Endothelial cell (in vitro differentiated cells): ENCODE results near the gene TATDN2. TPM values are rescaled to one million over a fixed set of nuclear protein-coding genes. Genes with fewer than 3 reads are reported as not detected.
A peak's percentile ranks its signal among the peaks of the same experiment; 100 is the strongest.

Source experiments
- DNase-seq: peaks from one replicate; pipeline ENCODE4 v3.0.0; 2021; ENCODE audit warnings: low spot score
- H3K27ac Mint-ChIP-seq: one replicate; pipeline ENCODE4 v1.8.0; 2021; ENCODE audit warnings: mixed read lengths, inconsistent platforms; ENCODE audit not compliant: unreplicated experiment
- H3K27me3 Mint-ChIP-seq: one replicate; pipeline ENCODE4 v1.8.0; 2021; ENCODE audit warnings: mild to moderate bottlenecking, moderate library complexity, mixed read lengths, inconsistent platforms; ENCODE audit not compliant: unreplicated experiment
- H3K36me3 Mint-ChIP-seq: one replicate; pipeline ENCODE4 v1.8.0; 2021; ENCODE audit warnings: mild to moderate bottlenecking, low read depth, mixed read lengths, inconsistent platforms; ENCODE audit not compliant: unreplicated experiment
- H3K4me1 Mint-ChIP-seq: one replicate; pipeline ENCODE4 v1.8.0; 2021; ENCODE audit warnings: mild to moderate bottlenecking, mixed read lengths, inconsistent platforms; ENCODE audit not compliant: unreplicated experiment
- H3K4me3 Mint-ChIP-seq: one replicate; pipeline ENCODE4 v1.8.0; 2021; ENCODE audit warnings: mild to moderate bottlenecking, mixed read lengths, inconsistent platforms; ENCODE audit not compliant: unreplicated experiment
- H3K9me3 Mint-ChIP-seq: one replicate; pipeline ENCODE4 v1.8.0; 2021; ENCODE audit warnings: mixed read lengths, inconsistent platforms; ENCODE audit not compliant: unreplicated experiment
- total RNA-seq: library from RNA; stranded (reverse); fragmentation: NEBNext Ultra II Directional; extraction: Animal tissue kit (Norgen Biotek cat#: 25700); gene quantifications from one replicate; pipeline ENCODE4 v1.2.1, GENCODE V29; 2021; ENCODE audit not compliant: unreplicated experiment
- TF ChIP-seq, protein P1 (sequence below): fragments of 200-600 bp; sonication (generic); IDR thresholded peaks from one replicate; pipeline ENCODE4 v1.5.0; 2021; ENCODE audit warnings: antibody characterized with exemption; ENCODE audit not compliant: unreplicated experiment

TATDN2 gene
- total RNA-seq, 1 donor from 2014 or later, result 41.2 TPM

DNA sequence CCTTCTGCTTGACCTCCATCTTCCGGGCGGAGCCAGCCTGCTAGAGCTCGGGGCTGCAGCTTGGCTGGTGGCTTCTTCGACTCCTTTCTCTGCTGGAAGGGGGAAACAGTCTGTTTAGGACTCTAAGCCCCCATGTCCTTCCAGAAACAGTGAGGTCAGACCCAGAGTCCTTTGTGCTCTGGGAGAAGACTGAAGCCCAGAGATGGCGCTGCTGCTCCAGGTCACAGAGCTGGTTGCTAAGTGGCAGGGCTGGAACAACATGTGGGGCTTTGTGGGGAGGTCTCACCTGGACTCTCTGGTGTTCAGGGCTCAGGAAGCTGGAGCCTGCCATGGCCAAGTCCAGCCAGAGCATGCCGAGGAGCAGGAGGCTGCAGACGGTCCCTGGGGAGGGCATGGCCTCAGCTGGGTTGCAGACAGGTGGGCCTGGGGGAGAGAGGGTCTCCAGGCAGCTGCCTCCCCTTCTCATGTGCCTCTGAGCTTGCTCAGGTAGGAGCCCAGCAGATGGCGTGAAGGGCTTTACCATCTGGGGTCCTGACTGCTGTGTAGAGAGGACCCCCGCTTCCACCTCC is 41.6 kb downstream of the TATDN2 start:
- H3K4me3 Mint-ChIP-seq, result no peak overlapping the region
- H3K4me1 Mint-ChIP-seq, result peaks cover 29% of the 10 kb centered on the region
- peaks cover 6% of the 10 kb centered on the region for H3K27me3 Mint-ChIP-seq
- peaks cover 15% of the 10 kb centered on the region for H3K36me3 Mint-ChIP-seq
- no peak overlapping the region for H3K27ac Mint-ChIP-seq
- no peaks in the 10 kb centered on the region for H3K9me3 Mint-ChIP-seq
- TF ChIP-seq, protein P1, sequence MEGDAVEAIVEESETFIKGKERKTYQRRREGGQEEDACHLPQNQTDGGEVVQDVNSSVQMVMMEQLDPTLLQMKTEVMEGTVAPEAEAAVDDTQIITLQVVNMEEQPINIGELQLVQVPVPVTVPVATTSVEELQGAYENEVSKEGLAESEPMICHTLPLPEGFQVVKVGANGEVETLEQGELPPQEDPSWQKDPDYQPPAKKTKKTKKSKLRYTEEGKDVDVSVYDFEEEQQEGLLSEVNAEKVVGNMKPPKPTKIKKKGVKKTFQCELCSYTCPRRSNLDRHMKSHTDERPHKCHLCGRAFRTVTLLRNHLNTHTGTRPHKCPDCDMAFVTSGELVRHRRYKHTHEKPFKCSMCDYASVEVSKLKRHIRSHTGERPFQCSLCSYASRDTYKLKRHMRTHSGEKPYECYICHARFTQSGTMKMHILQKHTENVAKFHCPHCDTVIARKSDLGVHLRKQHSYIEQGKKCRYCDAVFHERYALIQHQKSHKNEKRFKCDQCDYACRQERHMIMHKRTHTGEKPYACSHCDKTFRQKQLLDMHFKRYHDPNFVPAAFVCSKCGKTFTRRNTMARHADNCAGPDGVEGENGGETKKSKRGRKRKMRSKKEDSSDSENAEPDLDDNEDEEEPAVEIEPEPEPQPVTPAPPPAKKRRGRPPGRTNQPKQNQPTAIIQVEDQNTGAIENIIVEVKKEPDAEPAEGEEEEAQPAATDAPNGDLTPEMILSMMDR, result no peak
- no peak for DNase-seq

DNA sequence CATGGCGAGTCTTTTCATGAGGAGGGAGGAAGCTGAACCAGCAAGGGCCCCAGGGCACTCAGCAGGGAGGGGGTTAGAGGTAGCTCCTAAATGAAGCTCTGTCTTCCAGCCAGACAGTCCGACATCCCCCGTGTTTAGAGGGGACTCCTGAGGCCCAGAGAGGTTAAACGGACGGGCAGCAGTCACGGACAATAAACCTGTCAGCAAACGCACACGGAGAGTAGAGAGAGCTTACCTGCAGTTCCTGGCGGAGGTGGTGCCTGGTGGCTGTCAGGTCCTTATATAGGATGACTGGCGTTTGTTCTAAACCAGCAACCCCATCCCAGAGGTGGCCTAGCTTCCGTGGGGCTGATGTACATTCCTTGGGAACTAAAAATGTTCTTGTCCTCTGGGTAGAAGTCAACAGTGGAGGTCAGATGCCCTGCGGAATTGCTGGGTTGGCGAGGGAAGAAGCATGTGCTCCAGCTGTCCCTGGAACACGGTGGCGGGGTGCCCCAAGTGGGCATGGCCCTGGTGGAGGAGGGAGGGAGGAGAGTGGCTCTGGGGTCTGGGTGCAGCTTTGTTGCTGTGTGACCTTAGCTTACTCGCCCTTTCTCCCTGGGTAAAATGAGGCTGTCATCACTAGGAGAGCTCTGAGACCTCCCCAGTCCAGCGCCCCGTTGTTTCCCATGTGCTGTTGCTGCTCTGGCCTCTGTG is 42.4 kb downstream of the TATDN2 start:
- TF ChIP-seq, protein P1, result no peak
- Mint-ChIP-seq H3K36me3 (peaks cover 15% of the 10 kb centered on the region), H3K9me3 (no peaks in the 10 kb centered on the region), H3K4me3 (no peak overlapping the region), H3K27ac (no peak overlapping the region), H3K4me1 (peaks cover 23% of the 10 kb centered on the region), H3K27me3 (peaks cover 6% of the 10 kb centered on the region)
- no peak for DNase-seq

DNA sequence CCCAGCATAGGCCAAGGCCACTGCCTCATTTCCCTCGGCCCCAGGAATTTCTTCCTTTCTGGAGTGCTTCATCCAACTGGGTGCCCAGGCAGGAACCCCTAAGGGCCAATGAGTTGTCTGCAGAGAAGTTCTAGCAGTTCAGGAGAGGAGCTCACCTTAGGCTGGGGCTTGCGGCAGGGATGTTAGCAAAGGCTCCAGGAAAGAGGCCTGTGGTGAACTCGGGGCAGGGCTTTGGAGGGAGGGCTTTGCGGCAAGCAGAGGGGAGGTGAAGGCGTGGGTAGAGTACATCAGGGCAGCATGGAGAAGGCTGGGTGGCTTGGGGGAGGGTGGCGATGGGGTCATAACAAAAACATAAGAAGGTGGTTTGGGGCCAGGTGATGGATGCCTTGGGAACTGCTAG is 43.4 kb downstream of the TATDN2 start:
- DNase-seq, result no peak
- Mint-ChIP-seq H3K27ac (no peak overlapping the region), H3K27me3 (peaks cover 4% of the 10 kb centered on the region), H3K36me3 (peaks cover 14% of the 10 kb centered on the region), H3K4me1 (peaks cover 20% of the 10 kb centered on the region), H3K4me3 (no peak overlapping the region), H3K9me3 (no peaks in the 10 kb centered on the region)
- TF ChIP-seq, protein P1, result no peak

DNA sequence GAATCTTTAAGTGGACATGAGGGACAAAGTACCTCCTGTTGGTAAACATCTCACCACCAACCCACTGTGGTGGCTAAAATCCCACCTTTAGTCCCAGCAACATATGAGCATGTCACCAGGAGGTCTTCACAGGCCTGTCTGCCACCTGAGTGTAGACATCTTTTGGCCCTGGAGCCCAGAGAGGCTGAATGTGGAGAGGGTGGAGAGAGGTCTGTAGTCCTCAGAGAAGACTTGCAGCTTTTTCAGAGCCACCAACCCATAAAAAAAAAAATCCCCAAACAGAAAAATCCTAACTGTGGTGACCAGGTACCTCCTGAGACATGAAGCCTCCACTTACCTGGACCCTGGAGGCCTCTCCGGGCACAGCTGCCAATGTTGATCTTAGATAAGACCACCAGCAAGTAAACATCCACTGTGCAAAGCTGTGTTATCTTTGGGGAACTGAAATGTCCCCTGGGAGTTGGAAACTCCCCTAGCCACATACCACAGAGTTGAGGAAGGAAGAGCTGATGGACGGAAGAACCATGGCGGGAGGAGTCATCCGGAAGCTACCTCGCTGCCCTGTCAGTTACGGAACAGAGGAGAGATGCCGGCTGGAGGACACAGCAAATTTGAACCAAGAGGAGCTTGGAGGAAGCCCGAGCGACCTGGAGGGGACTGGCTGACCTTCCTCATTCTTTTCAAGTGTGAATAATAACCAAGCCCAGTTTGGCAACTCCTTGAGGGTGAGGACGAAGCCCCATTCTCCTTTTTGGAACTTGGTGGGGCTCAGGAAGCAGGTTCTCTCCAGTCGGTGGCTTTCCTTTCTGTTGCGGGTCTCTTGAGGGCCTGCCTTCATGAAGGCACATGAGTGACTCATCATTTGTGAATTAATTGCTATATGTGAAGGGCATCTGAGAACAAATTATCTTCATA is 44.5 kb downstream of the TATDN2 start, which contains the start of gene GHRL:
GHRL (minus strand) TSS at position 443 of the 915 bp plus-strand sequence. CDS start 2,767 bp downstream, outside the sequence.
- Mint-ChIP-seq H3K36me3 (peaks cover 10% of the 10 kb centered on the region), H3K27me3 (peaks cover 4% of the 10 kb centered on the region), H3K9me3 (no peaks in the 10 kb centered on the region), H3K4me1 (peaks cover 16% of the 10 kb centered on the region), H3K27ac (no peak within 1 kb of the TSS), H3K4me3 (peak within 1 kb of the TSS; percentile 50)
- TF ChIP-seq, protein P1, result no peak
- DNase-seq, result no peak
